NT2/D1 (cell line): ENCODE measurements around the gene KRTAP9-4.
"Not testable (repeated sequence)": the region's sequence is repeated elsewhere in the genome, so short reads cannot be mapped to it uniquely, and the experiment has no call there.

ENCODE experiments used
- DNase-seq: peaks from one replicate; pipeline ENCODE4 v3.0.0-alpha.2; 2011; ENCODE audit warnings: low read depth, low spot score
- H3K27me3 ChIP-seq: 2 replicates; pipeline ENCODE4 v1.6.0; 2011; ENCODE audit warnings: mild to moderate bottlenecking; ENCODE audit not compliant: insufficient read length, insufficient read depth
- H3K36me3 ChIP-seq: 2 replicates; pipeline ENCODE4 v1.6.1; 2011; ENCODE audit warnings: mild to moderate bottlenecking, low read length, mixed read lengths; ENCODE audit not compliant: insufficient read depth, insufficient read length
- H3K4me1 ChIP-seq: 2 replicates; pipeline ENCODE4 v1.5.1; 2011; ENCODE audit not compliant: insufficient read depth, insufficient read length
- H3K4me3 ChIP-seq: 2 replicates; pipeline ENCODE4 v1.5.1; 2011; ENCODE audit warnings: low read depth; ENCODE audit not compliant: insufficient read length
- H3K9ac ChIP-seq: 2 replicates; pipeline ENCODE4 v1.6.0; 2011; ENCODE audit warnings: low read depth; ENCODE audit not compliant: insufficient read length
- H3K9me3 ChIP-seq: 2 replicates; pipeline ENCODE4 v1.5.1; 2011; ENCODE audit warnings: mild to moderate bottlenecking, low read length; ENCODE audit not compliant: insufficient read depth
- SUZ12 ChIP-seq: IDR thresholded peaks from 2 replicates; pipeline ENCODE4 v1.6.1; 2011; ENCODE audit not compliant: insufficient read length, insufficient read depth; ENCODE audit errors: extremely low read depth
- YY1 ChIP-seq: IDR thresholded peaks from 2 replicates; pipeline ENCODE4 v1.6.1; 2011; ENCODE audit not compliant: insufficient read length, insufficient read depth
- ZNF274 ChIP-seq: IDR thresholded peaks from 2 replicates; pipeline ENCODE4 v1.6.1; 2011; ENCODE audit warnings: mild to moderate bottlenecking, low read depth, low read length

KRTAP9-4 gene

GRCh38 chr17:41230094-41230493 is 19.4 kb upstream of the KRTAP9-4 start:
- TF ChIP-seq SUZ12: no peak
- TF ChIP-seq ZNF274: no peak
- no peak for TF ChIP-seq YY1
- no peaks in the 10 kb centered on the region for H3K36me3 ChIP-seq

GRCh38 chr17:41231731-41232130 is 17.8 kb upstream of the KRTAP9-4 start:
- no peak for DNase-seq
- TF ChIP-seq ZNF274: no peak
- TF ChIP-seq SUZ12: no peak
- no peak for TF ChIP-seq YY1
- Histone ChIP-seq H3K4me3 (no peak overlapping the region), H3K9ac (no peak overlapping the region), H3K36me3 (no peaks in the 10 kb centered on the region), H3K4me1 (no peaks in the 10 kb centered on the region), H3K27me3 (no peaks in the 10 kb centered on the region), H3K9me3 (no peaks in the 10 kb centered on the region)

More at GRCh38 chr17:41230094-41230493, 19.4 kb upstream of the KRTAP9-4 start:
- Histone ChIP-seq H3K9me3 (no peaks in the 10 kb centered on the region), H3K4me3 (no peak overlapping the region), H3K9ac (no peak overlapping the region), H3K27me3 (no peaks in the 10 kb centered on the region), H3K4me1 (no peaks in the 10 kb centered on the region)
- no peak for DNase-seq

DNA sequence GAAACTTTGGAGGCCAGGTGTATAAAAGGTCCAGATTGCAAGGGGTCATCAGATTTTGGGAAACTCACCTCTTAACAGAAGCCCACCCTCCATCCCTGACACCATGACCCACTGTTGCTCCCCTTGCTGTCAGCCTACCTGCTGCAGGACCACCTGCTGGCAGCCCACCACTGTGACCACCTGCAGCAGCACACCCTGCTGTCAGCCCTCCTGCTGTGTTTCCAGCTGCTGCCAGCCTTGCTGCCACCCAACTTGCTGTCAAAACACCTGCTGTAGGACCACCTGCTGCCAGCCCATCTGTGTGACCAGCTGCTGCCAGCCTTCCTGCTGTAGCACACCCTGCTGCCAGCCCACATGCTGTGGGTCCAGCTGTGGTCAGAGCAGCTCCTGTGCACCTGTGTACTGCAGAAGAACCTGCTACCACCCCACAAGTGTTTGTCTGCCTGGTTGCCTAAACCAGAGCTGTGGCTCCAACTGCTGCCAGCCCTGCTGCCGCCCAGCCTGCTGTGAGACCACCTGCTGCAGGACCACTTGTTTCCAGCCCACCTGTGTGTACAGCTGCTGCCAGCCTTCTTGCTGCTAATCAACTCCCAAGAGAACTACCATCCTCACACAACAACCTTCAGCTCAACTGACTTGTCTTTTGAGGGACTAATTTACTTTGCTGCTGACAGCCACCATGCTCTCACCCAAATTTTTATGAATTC is 16.9 kb upstream of the KRTAP9-4 start, which contains the start of gene KRTAP9-3:
Gene KRTAP9-3, plus strand, starts transcription at position 51 of the 707 bp plus-strand sequence. Its CDS starts 53 bp downstream, at position 104.
- not testable (repeated sequence) for H3K4me1 ChIP-seq, H3K9ac ChIP-seq, H3K9me3 ChIP-seq, H3K4me3 ChIP-seq, H3K27me3 ChIP-seq, H3K36me3 ChIP-seq, DNase-seq

DNA sequence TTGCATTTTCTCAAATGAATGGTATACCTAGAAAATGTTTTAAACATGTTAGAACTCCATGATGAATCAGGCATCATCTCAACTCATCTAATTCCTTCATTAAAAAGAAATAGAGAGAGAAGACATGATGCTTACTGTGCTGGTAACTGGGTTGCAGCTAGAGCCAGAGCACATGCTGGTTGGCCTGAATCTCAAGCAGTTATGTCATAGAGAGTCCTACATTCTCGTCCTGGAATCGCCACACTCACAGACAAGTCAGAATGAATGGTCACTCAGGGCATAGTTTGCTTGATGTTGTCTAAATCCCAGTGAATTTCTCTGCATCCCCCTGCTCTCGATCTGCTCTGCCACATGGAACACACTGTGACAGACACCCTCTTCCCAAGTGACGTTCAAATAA is 12.4 kb upstream of the KRTAP9-4 start:
- H3K27me3 ChIP-seq, H3K4me1 ChIP-seq, DNase-seq, H3K4me3 ChIP-seq, H3K36me3 ChIP-seq, H3K9ac ChIP-seq: not testable (repeated sequence)
- peaks cover 10% of the 10 kb centered on the region; the same call in 1 of the 2 replicates for H3K9me3 ChIP-seq

GRCh38 chr17:41237949-41238437 is 11.5 kb upstream of the KRTAP9-4 start, which contains the start of gene KRTAP9-8:
Gene KRTAP9-8, plus strand, starts transcription at chr17:41237999. Its CDS starts 53 bp downstream, at chr17:41238052.
- H3K4me3 ChIP-seq, H3K36me3 ChIP-seq, H3K9ac ChIP-seq, DNase-seq, H3K27me3 ChIP-seq, H3K4me1 ChIP-seq: not testable (repeated sequence)
- H3K9me3 ChIP-seq: peaks cover 10% of the 10 kb centered on the region; the same call in 1 of the 2 replicates

DNA sequence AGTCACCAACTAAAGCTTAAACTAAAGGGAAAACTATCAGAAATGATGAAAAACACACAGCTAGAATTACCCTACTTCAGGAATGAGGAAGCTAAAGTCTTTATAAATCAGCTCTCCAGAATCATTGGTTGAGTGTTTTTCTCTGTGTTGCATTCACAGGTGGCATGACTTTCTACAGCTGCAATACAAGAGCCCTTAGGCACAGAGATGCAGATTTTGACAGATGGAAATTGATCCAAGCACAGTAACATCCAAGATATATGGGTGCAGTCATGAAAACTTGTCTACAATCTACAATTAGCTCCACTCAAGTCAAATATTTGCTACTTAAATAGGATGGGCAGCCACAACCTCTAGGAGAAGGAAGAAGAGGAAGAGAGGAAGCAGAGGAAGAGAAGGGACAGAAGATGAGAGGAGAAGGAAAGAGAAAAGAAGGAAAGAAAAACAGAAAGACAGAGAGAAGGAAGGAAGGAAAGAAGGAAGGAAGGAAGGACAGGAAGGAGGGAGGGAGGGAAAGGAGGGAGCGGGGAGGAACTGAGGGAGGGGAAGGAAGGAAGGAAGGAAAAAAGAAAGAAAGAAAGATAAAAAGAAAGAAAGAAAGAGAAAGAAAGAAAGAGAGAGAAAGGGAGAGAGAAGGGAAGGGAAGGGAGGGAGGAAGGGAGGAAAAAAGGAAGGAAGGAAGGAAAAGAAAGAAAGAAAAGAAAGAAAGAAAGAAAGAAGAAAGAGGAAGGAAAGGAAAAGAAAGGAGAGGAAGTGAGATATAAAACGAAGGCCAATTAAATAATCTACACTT is 2.3 kb upstream of the KRTAP9-4 start:
- H3K4me3 ChIP-seq, DNase-seq, H3K36me3 ChIP-seq, H3K27me3 ChIP-seq, H3K9me3 ChIP-seq, H3K9ac ChIP-seq, H3K4me1 ChIP-seq: not testable (repeated sequence)

DNA sequence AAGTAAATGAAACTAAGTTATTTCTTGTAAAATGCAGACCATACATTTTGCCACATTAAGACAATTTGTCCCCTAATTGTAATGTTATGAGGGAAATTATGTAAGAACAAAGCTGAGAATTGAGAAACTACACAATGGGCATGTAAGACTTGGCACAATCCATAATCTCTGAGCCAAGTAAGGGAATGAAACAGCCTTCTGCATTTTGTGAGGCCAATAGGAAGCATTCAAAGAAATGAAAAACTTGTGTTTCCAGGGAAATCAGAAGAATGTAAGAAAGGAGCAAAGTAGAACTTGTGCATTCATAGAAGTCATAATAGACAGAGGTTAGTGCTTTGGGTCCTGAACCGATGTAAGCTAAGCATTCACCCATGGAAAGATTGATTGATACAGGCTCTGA is 1.8 kb downstream of the KRTAP9-4 start:
- H3K4me1 ChIP-seq: no peaks in the 10 kb centered on the region
- no peak overlapping the region for H3K9ac ChIP-seq
- TF ChIP-seq ZNF274 (no peak), SUZ12 (no peak), YY1 (no peak)
- peaks cover 7% of the 10 kb centered on the region for H3K27me3 ChIP-seq
- DNase-seq: no peak
- no peak overlapping the region for H3K4me3 ChIP-seq
- H3K9me3 ChIP-seq: no peaks in the 10 kb centered on the region
- no peaks in the 10 kb centered on the region for H3K36me3 ChIP-seq
